PC-9 (cell line): Measurements from ENCODE around the gene EYA4. TPM values are rescaled to one million over a fixed set of nuclear protein-coding genes. Genes with fewer than 3 reads are reported as not detected.

ENCODE experiments used
- BruUV-seq: library from RNA; stranded (reverse); fragments of 400-500 nt; replicated peaks from 2 replicates; lab custom pipeline; 2021; lab: Mats Ljungman, UMichigan
- CTCF ChIA-PET: fragments of 300-600 bp; sonication (Branson Sonifier 250); formaldehyde crosslinking; loops from one replicate; lab custom pipeline; 2022; ENCODE audit warnings: antibody characterized with exemption; lab: Charles Lee
- POLR2A ChIA-PET: fragments of 300-600 bp; sonication (Branson Sonifier 250); formaldehyde crosslinking; loops from one replicate; lab custom pipeline; 2022; ENCODE audit warnings: antibody characterized with exemption; ENCODE audit not compliant: unreplicated experiment; lab: Charles Lee
- DNase-seq, 2 experiments: peaks; one replicate each; pipeline versions ENCODE4 v3.0.0 to v3.0.0-alpha.2; 2015 to 2022; ENCODE audit warnings: mixed read lengths in 1 of 2
- H2AFZ ChIP-seq: fragments of 200-600 bp; sonication (generic); 2 replicates; pipeline ENCODE4 v1.8.1; 2017; ENCODE audit warnings: antibody characterized with exemption
- H3F3A ChIP-seq: fragments of 200-600 bp; sonication (generic); 2 replicates; pipeline ENCODE4 v1.8.1; 2017; ENCODE audit warnings: antibody characterized with exemption, mild to moderate bottlenecking, low read depth; ENCODE audit not compliant: insufficient read depth
- H3K27ac ChIP-seq: fragments of 200-600 bp; sonication (generic); 2 replicates; pipeline ENCODE4 v1.6.1; 2016; ENCODE audit warnings: mixed run types
- H3K27me3 ChIP-seq: fragments of 200-600 bp; sonication (generic); 2 replicates; pipeline ENCODE4 v1.6.1; 2016; ENCODE audit warnings: low read depth, mixed run types; ENCODE audit not compliant: insufficient read depth
- H3K36me3 ChIP-seq: fragments of 200-600 bp; sonication (generic); 2 replicates; pipeline ENCODE4 v1.6.1; 2016; ENCODE audit warnings: low read depth, mixed run types
- H3K4me1 ChIP-seq: fragments of 200-600 bp; sonication (generic); replicated peaks from 2 replicates; pipeline ENCODE4 v1.6.1; 2016; ENCODE audit warnings: mixed run types; ENCODE audit not compliant: insufficient read depth
- H3K4me2 ChIP-seq: fragments of 200-600 bp; sonication (generic); 2 replicates; pipeline ENCODE4 v1.6.1; 2017; ENCODE audit warnings: mixed run types
- H3K4me3 ChIP-seq: fragments of 200-600 bp; sonication (generic); 2 replicates; pipeline ENCODE4 v1.6.1; 2016; ENCODE audit warnings: mixed run types
- H3K79me2 ChIP-seq: fragments of 200-600 bp; sonication (generic); 2 replicates; pipeline ENCODE4 v1.6.1; 2017; ENCODE audit warnings: low read depth, mixed run types
- H3K9me2 ChIP-seq: fragments of 200-600 bp; sonication (generic); 2 replicates; pipeline ENCODE4 v1.8.1; 2017; ENCODE audit warnings: mild to moderate bottlenecking; ENCODE audit not compliant: insufficient read depth
- H3K9me3 ChIP-seq: fragments of 200-600 bp; sonication (generic); 2 replicates; pipeline ENCODE4 v1.8.1; 2016; ENCODE audit warnings: low read depth; ENCODE audit not compliant: insufficient read depth
- H4K20me1 ChIP-seq: fragments of 200-600 bp; sonication (generic); 2 replicates; pipeline ENCODE4 v1.8.1; 2017; ENCODE audit not compliant: insufficient read depth
- EZH2 ChIP-seq: fragments of 200-600 bp; sonication (generic); IDR thresholded peaks from 2 replicates; pipeline ENCODE4 v1.8.0; 2017; ENCODE audit warnings: antibody characterized with exemption, low read depth
- intact Hi-C: fragments of 100-400 bp; cut with micrococcal nuclease; formaldehyde crosslinking; loops from one replicate; pipeline ENCODE4 v1.10.0; 2022; ENCODE audit not compliant: unreplicated experiment
- total RNA-seq: library from RNA; stranded (reverse); gene quantifications from 2 replicates; pipeline ENCODE4 v1.2.3, GENCODE V29; 2021
- TF ChIP-seq, protein P1 (sequence below): fragments of 200-600 bp; sonication (generic); conservative IDR thresholded peaks from 2 replicates; pipeline ENCODE4 v1.6.1; 2017; ENCODE audit warnings: mixed run types, antibody characterized with exemption, mild to moderate bottlenecking, moderate library complexity

EYA4 gene
- total RNA-seq, 1 experiment from 2014 or later, result 9.8 TPM

DNA sequence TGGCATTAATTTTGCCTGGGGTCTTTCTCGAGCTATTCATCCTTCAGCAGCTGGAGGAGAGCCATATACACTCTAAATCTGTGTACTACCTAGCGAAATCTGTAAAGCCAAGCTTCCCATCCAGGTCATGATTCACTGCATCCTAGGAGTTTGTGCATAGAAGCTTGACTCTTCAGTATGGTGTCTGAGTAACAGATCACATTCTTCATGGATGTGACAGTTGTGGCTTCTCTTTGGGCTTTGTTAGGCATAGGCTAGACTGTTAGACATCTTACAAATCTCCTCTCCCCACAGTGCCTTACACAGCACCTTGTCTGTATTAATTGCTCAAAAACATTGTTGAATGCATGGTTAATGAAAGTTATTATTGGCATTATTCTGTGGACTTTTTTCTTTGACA, 177.0 kb downstream of the EYA4 start:
- ChIA-PET POLR2A (no interaction called here), CTCF (no interaction called here)
- no peak overlapping the region for H3K4me3 ChIP-seq
- intact Hi-C loops, result no loop called here
- BruUV-seq, result no TSS peak
- no peaks in the 10 kb centered on the region for H3K27me3 ChIP-seq
- H4K20me1 ChIP-seq, result no peaks in the 10 kb centered on the region
- H3K4me1 ChIP-seq, result no peaks in the 10 kb centered on the region
- DNase-seq, result no peak
- H3K4me2 ChIP-seq, result no peak overlapping the region
- TF ChIP-seq, protein P1, sequence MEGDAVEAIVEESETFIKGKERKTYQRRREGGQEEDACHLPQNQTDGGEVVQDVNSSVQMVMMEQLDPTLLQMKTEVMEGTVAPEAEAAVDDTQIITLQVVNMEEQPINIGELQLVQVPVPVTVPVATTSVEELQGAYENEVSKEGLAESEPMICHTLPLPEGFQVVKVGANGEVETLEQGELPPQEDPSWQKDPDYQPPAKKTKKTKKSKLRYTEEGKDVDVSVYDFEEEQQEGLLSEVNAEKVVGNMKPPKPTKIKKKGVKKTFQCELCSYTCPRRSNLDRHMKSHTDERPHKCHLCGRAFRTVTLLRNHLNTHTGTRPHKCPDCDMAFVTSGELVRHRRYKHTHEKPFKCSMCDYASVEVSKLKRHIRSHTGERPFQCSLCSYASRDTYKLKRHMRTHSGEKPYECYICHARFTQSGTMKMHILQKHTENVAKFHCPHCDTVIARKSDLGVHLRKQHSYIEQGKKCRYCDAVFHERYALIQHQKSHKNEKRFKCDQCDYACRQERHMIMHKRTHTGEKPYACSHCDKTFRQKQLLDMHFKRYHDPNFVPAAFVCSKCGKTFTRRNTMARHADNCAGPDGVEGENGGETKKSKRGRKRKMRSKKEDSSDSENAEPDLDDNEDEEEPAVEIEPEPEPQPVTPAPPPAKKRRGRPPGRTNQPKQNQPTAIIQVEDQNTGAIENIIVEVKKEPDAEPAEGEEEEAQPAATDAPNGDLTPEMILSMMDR, result no peak
- TF ChIP-seq EZH2, result no peak
- no peaks in the 10 kb centered on the region for H3K36me3 ChIP-seq
- H3K9me3 ChIP-seq, result no peaks in the 10 kb centered on the region
- H3K9me2 ChIP-seq, result no peaks in the 10 kb centered on the region
- no peaks in the 10 kb centered on the region for H3K79me2 ChIP-seq
- H3F3A ChIP-seq, result no peaks in the 10 kb centered on the region
- H2AFZ ChIP-seq, result no peak overlapping the region
- H3K27ac ChIP-seq, result no peak overlapping the region

DNA sequence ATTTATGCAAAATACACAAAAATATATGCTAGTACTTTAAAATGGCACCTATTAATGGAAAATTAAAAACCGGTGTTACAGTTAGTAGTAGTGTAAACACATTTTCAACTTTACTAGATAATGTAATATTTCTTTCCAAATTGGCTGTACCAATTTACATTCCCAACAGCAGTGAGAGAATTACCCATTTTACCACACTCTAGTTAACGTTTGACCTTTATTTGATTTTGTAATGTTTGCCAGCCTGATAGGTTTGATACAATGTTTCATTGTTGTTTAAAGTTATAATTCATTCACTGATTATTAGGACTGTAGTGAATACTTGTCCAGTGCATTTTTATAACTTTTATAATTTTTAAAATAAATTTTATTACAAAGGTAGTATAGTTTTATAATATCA, 182.1 kb downstream of the EYA4 start:
- H3K4me3 ChIP-seq, result no peak overlapping the region
- POLR2A ChIA-PET, result no interaction called here
- H3K36me3 ChIP-seq, result no peaks in the 10 kb centered on the region
- H2AFZ ChIP-seq, result no peak overlapping the region
- no peaks in the 10 kb centered on the region for H3K9me3 ChIP-seq
- no peak overlapping the region for H3K4me2 ChIP-seq
- BruUV-seq, result no TSS peak
- H4K20me1 ChIP-seq, result no peaks in the 10 kb centered on the region
- CTCF ChIA-PET, result no interaction called here
- no peak overlapping the region for H3K27ac ChIP-seq
- no peaks in the 10 kb centered on the region for H3K27me3 ChIP-seq
- no peaks in the 10 kb centered on the region for H3F3A ChIP-seq
- no peak for DNase-seq
- no peak for TF ChIP-seq EZH2
- TF ChIP-seq, protein P1, result no peak
- H3K9me2 ChIP-seq, result no peaks in the 10 kb centered on the region
- intact Hi-C loops, result loop anchor here (10.0 kb wide), 1 partner anchor 178 kb away; the partner anchor contains the start of gene EYA4
- no peaks in the 10 kb centered on the region for H3K79me2 ChIP-seq
- H3K4me1 ChIP-seq, result no peaks in the 10 kb centered on the region

DNA sequence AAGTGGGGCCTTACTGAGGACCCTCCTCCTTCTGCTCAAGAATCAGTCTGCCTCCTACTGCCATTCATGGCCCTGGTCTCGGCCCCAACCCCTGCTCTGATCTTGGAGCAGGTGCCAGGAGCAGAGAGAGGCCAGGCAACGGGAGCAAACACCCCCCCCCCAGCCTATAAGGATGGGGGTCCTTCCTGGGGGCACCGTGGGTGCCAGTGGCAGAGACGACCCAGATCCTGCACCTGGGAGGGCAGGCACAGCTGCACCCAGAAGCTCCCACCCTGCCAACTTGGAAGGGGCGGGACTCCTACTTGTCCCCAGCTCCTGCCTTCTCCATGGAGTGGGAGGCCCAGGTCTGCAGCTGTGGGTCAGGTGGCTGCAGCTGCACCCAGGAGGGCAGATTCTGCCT, 183.2 kb downstream of the EYA4 start:
- H3K4me1 ChIP-seq, result no peaks in the 10 kb centered on the region
- no peaks in the 10 kb centered on the region for H3K79me2 ChIP-seq
- no peak overlapping the region for H3K4me3 ChIP-seq
- H3K9me2 ChIP-seq, result no peaks in the 10 kb centered on the region
- no peaks in the 10 kb centered on the region for H3K9me3 ChIP-seq
- no peak for DNase-seq
- H3K36me3 ChIP-seq, result no peaks in the 10 kb centered on the region
- no peaks in the 10 kb centered on the region for H4K20me1 ChIP-seq
- intact Hi-C loops, result loop anchor here (10.0 kb wide), 1 partner anchor 180 kb away; the partner anchor contains the start of gene EYA4
- no peak overlapping the region for H3K4me2 ChIP-seq
- H3F3A ChIP-seq, result no peaks in the 10 kb centered on the region
- BruUV-seq, result no TSS peak
- no peaks in the 10 kb centered on the region for H3K27me3 ChIP-seq
- no peak overlapping the region for H3K27ac ChIP-seq
- no peak overlapping the region for H2AFZ ChIP-seq
- POLR2A ChIA-PET, result no interaction called here
- CTCF ChIA-PET, result no interaction called here
- TF ChIP-seq EZH2, result no peak
- TF ChIP-seq, protein P1, result no peak
